PFSK-1 (cell line): Measurements from ENCODE around the gene SHC4.

Experiments
- FOXP2 ChIP-seq: optimal IDR thresholded peaks from 2 replicates; pipeline ENCODE3; 2011; ENCODE audit warnings: borderline replicate concordance, control low read depth, inconsistent platforms; ENCODE audit not compliant: insufficient read depth; ENCODE audit errors: extremely low read length, extremely low read depth
- POLR2AphosphoS5 ChIP-seq: IDR thresholded peaks from 2 replicates; pipeline ENCODE4 v1.6.1; 2012; ENCODE audit warnings: low read depth, mild to moderate bottlenecking, control low read depth, low read length, moderate library complexity
- SIN3A ChIP-seq: IDR thresholded peaks from 2 replicates; pipeline ENCODE4 v1.6.1; 2012; ENCODE audit warnings: mild to moderate bottlenecking, low read length, moderate library complexity, borderline replicate concordance; ENCODE audit not compliant: insufficient read depth
- TAF1 ChIP-seq: IDR thresholded peaks from 2 replicates; pipeline ENCODE4 v1.6.1; 2012; ENCODE audit warnings: low read length, control low read depth, borderline replicate concordance; ENCODE audit not compliant: insufficient read depth
- TF ChIP-seq, protein P1 (sequence below), 2 experiments: IDR thresholded peaks; 2 replicates each; pipeline versions ENCODE4 v1.6.1 to v1.8.0; 2011 to 2012; ENCODE audit warnings: low read depth in 2 of 2, low read length in 2 of 2, control low read depth in 1 of 2, inconsistent platforms in 1 of 2, mild to moderate bottlenecking in 1 of 2, moderate library complexity in 1 of 2; ENCODE audit not compliant: insufficient read depth in 1 of 2

Gene SHC4

DNA sequence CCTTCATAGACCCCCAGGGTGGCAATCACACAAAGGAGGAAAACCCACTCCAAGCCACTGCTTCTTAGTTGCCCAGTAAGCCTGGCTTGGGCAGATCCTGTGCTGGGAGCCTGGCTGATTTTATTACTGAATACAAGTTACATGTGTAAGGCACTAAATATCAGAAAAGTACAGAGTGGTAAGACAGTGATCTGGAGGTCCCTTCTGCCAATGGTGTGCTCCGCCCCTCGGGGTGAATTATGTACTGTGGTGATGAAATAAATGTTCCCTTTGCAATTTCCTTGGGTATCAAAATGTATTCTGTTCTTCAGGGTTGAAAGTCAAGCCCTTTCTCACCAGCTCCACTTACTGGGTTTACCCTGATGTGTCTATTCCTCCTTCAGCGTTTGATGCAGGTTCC is 47.0 kb downstream of the SHC4 start:
- TF ChIP-seq SIN3A (no peak), TAF1 (no peak), POLR2AphosphoS5 (no peak), FOXP2 (no peak)
- TF ChIP-seq, protein P1, sequence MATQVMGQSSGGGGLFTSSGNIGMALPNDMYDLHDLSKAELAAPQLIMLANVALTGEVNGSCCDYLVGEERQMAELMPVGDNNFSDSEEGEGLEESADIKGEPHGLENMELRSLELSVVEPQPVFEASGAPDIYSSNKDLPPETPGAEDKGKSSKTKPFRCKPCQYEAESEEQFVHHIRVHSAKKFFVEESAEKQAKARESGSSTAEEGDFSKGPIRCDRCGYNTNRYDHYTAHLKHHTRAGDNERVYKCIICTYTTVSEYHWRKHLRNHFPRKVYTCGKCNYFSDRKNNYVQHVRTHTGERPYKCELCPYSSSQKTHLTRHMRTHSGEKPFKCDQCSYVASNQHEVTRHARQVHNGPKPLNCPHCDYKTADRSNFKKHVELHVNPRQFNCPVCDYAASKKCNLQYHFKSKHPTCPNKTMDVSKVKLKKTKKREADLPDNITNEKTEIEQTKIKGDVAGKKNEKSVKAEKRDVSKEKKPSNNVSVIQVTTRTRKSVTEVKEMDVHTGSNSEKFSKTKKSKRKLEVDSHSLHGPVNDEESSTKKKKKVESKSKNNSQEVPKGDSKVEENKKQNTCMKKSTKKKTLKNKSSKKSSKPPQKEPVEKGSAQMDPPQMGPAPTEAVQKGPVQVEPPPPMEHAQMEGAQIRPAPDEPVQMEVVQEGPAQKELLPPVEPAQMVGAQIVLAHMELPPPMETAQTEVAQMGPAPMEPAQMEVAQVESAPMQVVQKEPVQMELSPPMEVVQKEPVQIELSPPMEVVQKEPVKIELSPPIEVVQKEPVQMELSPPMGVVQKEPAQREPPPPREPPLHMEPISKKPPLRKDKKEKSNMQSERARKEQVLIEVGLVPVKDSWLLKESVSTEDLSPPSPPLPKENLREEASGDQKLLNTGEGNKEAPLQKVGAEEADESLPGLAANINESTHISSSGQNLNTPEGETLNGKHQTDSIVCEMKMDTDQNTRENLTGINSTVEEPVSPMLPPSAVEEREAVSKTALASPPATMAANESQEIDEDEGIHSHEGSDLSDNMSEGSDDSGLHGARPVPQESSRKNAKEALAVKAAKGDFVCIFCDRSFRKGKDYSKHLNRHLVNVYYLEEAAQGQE (IDR thresholded peaks at IDR 0.05; ENCODE audit: insufficient read depth in 1 of 2, low read depth in 2 of 2, low read length in 2 of 2) = no peak

DNA sequence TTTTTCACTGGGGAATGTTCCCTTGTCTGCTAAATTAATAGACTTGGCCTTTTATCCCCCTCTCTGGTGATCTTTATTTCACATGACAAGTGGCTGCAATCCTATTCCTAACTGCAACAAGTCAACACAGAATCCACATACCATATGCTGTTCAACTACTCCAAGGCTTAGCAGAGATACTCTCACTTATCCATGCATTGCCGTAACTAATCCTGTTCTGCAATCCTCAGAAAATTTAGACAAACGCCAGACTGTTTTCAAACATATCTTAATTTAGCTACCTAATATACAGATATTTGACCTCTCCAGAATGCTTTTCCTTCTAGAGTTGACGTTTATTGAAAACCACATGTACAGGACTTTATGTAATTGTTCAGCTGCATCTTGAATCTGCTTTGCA is 47.9 kb downstream of the SHC4 start:
- TF ChIP-seq FOXP2 = no peak
- TF ChIP-seq, protein P1 (IDR thresholded peaks at IDR 0.05; ENCODE audit: insufficient read depth in 1 of 2, low read depth in 2 of 2, low read length in 2 of 2) = no peak
- no peak for TF ChIP-seq POLR2AphosphoS5
- no peak for TF ChIP-seq SIN3A
- TF ChIP-seq TAF1 = no peak

DNA sequence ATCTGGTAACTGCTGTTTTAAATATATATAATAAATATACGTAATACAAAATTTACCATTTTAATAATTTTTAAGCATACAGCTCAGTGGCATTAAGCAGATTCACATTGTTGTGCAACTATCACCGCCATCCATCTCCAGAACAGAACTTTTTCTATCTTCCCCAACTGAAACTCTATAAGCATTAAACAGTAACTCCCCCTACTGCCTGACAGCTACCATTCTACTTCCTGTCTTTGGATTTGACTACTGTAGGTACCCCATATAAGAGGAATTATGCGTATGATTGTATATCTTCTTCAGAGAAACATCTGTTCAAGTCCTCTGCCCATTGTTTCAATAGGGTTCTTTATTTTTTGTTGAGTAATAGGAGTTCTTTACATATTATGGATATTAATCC is 49.0 kb downstream of the SHC4 start:
- TF ChIP-seq SIN3A = no peak
- TF ChIP-seq FOXP2 = no peak
- no peak for TF ChIP-seq POLR2AphosphoS5
- TF ChIP-seq, protein P1 (IDR thresholded peaks at IDR 0.05; ENCODE audit: insufficient read depth in 1 of 2, low read depth in 2 of 2, low read length in 2 of 2) = no peak
- no peak for TF ChIP-seq TAF1

DNA sequence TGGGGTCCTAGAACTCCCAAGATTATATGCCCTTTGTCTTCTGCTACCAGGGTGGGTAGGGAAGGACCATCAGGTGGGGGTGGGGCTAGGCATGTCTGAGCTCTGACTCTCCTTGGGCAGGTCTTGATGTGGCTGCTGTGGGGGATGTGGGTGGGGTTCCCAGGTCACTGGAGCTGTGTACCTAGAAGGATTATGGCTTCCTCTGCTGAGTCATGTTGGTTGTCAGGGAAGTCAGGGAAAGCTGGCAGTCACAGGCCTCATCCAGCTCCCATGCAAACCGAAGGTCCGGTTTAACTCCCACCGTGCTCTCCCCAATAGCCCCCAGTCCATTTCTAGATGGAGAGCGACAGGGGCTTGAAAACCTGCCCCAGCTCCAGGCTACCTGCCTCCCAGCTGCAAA is 50.6 kb downstream of the SHC4 start:
- no peak for TF ChIP-seq SIN3A
- TF ChIP-seq POLR2AphosphoS5 = no peak
- TF ChIP-seq, protein P1 (IDR thresholded peaks at IDR 0.05; ENCODE audit: insufficient read depth in 1 of 2, low read depth in 2 of 2, low read length in 2 of 2) = no peak
- no peak for TF ChIP-seq TAF1

DNA sequence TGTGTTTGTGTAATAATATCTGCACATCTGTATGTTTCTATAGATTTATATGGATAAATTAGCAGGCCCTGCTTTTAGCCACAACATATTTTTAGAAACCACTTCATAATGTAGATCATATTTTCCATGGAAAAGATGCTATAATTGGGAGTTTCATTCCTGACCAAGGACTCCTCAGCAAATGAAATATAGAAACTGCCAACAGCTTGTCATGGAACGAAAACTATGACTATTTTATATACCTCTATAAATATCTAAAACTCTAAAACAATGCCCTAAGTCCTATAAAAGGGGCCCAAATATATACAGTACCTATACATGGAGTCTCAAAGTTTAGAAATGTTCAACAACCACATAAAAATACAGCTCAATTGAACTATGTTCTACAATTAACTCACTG is 57.9 kb downstream of the SHC4 start:
- TF ChIP-seq TAF1 = no peak
- TF ChIP-seq POLR2AphosphoS5 = 0 out of 2 replicates have a peak, but pooled peaks have one; percentile 14

- TF ChIP-seq SIN3A = no peak
- no peak for TF ChIP-seq POLR2AphosphoS5
- TF ChIP-seq TAF1 = no peak
- TF ChIP-seq, protein P1 (IDR thresholded peaks at IDR 0.05; ENCODE audit: insufficient read depth in 1 of 2, low read depth in 2 of 2, low read length in 2 of 2) = no peak
- TF ChIP-seq FOXP2 = no peak
Observed at GRCh38 chr15:48905216-48905615, 58.5 kb downstream of the SHC4 start.
